Ascending aorta (tissue), 2 donors: ENCODE measurements around the gene CHD6. TPM values are rescaled to one million over a fixed set of nuclear protein-coding genes. Genes with fewer than 3 reads are reported as not detected.

Experiments used
- DNase-seq, 2 donors: peaks; one replicate each; pipeline ENCODE4 v3.0.0-alpha.2; 2019; ENCODE audit warnings: low spot score in 2 of 2
- H3K27ac ChIP-seq, 2 donors: fragments of 200-600 bp; sonication (generic); one replicate each; pipeline ENCODE4 v1.5.1; 2016 to 2017; ENCODE audit warnings: mild to moderate bottlenecking in 1 of 2
- H3K27me3 ChIP-seq: fragments of 200-600 bp; sonication (generic); one replicate; pipeline ENCODE4 v1.5.1; 2017
- H3K36me3 ChIP-seq, 2 donors: fragments of 200-600 bp; sonication (generic); one replicate each; pipeline ENCODE4 v1.5.1; 2016
- H3K4me1 ChIP-seq, 2 donors: fragments of 200-600 bp; sonication (generic); one replicate each; pipeline ENCODE4 v1.5.1; 2016 to 2017; ENCODE audit warnings: mild to moderate bottlenecking in 1 of 2
- H3K4me3 ChIP-seq, 2 donors: fragments of 200-600 bp; sonication (generic); one replicate each; pipeline ENCODE4 v1.5.1; 2016 to 2017; ENCODE audit warnings: mild to moderate bottlenecking in 1 of 2
- H3K9me3 ChIP-seq, 2 donors: fragments of 200-600 bp; sonication (generic); one replicate each; pipeline ENCODE4 v1.5.1; 2016
- CTCF ChIP-seq, 3 experiments: fragments of 200-600 bp in 2 of 3; fragments of 450-650 bp in 1 of 3; sonication (generic) in 2 of 3; IDR thresholded peaks; one replicate each; pipeline ENCODE4 v1.5.1; 2016 to 2019; ENCODE audit warnings: antibody characterized with exemption in 3 of 3, mild to moderate bottlenecking in 1 of 3, moderate library complexity in 1 of 3
- intact Hi-C: fragments of 100-400 bp; cut with DNase I; formaldehyde crosslinking; loops from one replicate; pipeline ENCODE4 v1.15.1; 2023
- total RNA-seq: library from RNA; depleted of rRNA; stranded (reverse); fragments of >200 nt; gene quantifications from one replicate; pipeline ENCODE4 v1.1.0, GENCODE V29; 2016

The CHD6 gene
- total RNA-seq, 1 donor from 2014 or later: 42.9 TPM

DNA sequence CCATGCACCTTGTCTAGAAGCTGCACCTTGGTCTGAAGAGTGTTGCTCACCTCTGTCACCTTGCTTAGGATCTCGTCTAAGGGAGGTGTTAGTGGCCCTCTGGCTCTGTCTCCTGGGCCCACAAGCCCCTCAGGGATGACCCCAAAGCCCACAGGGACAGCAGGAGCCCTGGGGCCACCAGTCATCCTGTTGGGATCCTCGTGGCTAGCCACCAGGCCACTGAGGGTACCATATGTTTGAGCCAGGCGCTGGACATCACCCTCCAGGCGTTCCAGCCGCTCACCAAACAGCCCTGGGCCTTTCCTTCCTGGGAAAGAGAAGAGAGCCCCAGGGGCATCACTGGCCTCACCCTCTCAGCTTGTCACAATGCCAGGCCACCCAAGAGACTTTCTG, 255.4 kb downstream of the CHD6 start:
- Histone ChIP-seq H3K9me3 (no peaks in the 10 kb centered on the region), H3K4me3 (no peak overlapping the region), H3K4me1 (peaks cover 0 to 2% of the 10 kb centered on the region in 2 donors), H3K27me3 (peaks cover 12% of the 10 kb centered on the region), H3K36me3 (peaks cover 10 to 19% of the 10 kb centered on the region in 2 donors), H3K27ac (no peak overlapping the region)
- intact Hi-C loops: no loop called here
- DNase-seq: no peak
- TF ChIP-seq CTCF (IDR thresholded peaks at IDR 0.05): no peak

DNA sequence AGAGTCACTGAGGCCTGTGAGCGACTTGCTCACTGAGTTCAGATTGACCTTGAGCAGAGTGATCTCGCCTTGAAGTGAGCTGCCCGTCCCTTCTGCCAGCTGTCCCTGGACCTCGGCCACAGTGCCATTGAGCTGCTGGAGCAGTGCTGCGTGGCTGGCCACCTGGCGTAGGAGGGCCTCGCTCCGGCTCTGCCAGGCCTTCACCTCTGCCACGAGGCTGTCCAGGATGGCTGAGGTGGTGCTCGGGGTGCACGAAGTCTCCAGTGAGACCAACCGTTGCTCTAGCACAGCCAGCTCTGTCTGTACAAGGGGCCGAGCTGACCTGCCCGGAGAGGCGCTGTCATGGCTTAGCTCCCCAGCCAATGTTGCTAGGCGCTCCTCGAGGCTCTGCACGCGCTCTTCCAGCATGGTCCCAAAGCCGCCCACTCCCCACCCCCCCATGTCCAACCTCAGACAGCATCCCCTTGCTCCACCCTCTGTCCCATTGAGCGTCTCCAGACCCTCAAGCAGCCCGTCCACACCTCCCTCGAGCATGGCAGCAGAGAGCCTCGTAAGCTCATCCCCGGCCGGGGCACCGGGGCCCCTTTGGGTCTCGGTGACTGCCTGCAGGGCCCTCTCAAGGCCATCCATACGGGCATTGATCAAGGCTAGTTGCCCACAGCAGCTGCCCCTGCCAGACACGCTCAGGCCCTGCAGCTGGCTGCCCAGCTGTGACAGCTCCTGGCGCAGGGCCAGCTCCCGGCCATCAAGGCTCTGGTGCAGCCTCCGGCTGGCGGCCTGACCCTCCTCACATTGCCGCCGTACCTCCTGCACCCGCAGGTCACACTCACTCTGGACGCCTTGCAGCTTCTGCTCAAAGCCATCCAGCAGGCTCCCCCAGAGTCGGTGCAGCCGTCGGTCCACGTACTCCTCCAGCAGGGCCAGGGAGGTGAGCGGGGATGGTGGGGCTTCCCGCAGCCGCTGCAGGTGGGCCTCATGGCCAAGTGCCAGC, 256.1 kb downstream of the CHD6 start:
- peaks cover 12% of the 10 kb centered on the region for H3K27me3 ChIP-seq
- H3K9me3 ChIP-seq: no peaks in the 10 kb centered on the region
- no peak overlapping the region for H3K27ac ChIP-seq
- TF ChIP-seq CTCF (IDR thresholded peaks at IDR 0.05): no peak
- H3K4me1 ChIP-seq: peaks cover 0 to 2% of the 10 kb centered on the region in 2 donors
- DNase-seq: no peak
- no peak overlapping the region for H3K4me3 ChIP-seq
- H3K36me3 ChIP-seq: peaks cover 10 to 26% of the 10 kb centered on the region in 2 donors
- intact Hi-C loops: no loop called here

DNA sequence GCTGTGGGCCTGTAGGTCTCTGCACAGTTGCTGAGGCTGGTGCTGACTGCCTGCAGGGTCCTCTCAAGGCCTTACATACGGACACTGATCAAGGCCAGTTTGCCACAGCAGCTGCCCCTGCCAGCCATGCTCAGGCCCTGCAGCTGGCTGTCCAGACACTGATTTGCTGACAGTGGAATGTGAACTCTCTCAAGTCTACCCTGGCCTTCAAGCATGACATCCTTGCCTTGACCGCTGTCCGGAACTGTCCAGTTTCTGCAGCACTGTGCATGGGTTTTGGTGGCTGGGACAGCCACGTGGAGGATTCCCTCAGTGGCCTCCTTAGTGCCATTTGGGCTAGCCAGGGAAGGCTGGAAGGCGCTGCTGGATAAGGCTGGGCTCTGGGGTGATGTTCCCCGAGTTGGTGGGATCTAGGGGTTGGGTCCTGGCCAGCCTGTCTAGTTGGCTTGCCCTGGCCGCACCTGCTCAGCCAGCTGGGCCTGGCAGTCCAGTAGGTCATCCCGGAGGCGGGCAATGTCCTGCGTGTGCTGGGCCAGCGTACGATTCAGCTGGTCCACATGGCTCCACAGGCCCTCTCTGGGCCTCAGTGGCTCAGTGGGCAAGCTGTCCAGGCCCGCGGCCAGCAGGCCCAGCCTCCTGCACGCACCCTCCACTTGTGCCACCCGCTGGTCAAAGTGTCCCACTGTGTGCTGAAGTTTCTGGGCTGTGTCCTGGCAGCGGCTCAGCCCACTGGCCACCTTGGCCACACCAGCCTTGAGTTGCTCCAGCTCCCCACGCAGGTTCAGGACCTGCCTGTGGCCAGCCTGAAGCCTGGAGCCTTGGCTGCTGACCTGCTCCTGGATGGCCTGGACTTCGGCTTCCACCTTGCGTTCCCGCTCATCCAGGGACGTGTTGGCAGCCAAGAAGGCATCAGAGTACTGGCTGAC, 257.1 kb downstream of the CHD6 start:
- Histone ChIP-seq H3K9me3 (no peaks in the 10 kb centered on the region), H3K27ac (no peak overlapping the region), H3K36me3 (peaks cover 10 to 28% of the 10 kb centered on the region in 2 donors), H3K4me3 (no peak overlapping the region), H3K4me1 (peaks cover 0 to 2% of the 10 kb centered on the region in 2 donors), H3K27me3 (peaks cover 12% of the 10 kb centered on the region)
- no peak for TF ChIP-seq CTCF (IDR thresholded peaks at IDR 0.05)
- DNase-seq: no peak
- intact Hi-C loops: no loop called here

DNA sequence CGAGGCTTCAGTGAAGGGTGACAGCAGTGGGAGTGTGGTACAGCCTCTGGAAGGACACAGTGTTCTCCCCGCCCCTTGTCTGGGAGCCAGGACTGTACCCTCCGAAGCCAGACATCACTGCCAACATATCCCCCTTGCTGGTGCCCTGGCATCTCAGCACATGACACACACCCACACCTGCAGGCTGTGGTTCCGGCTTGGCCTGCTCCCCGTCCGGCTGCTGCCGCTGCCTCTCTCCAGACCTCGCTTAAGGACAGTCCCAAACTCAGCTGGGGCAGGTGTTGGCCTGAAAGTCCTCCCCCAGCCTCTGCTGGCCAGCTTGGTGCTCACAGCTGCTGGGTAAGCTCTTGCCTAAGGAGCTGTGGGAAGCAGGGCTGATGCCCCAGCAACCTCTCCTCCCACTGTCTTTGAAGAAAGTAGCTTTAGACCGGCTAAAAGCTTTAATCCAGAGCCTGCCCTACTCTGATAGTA, 258.6 kb downstream of the CHD6 start:
- H3K9me3 ChIP-seq: no peaks in the 10 kb centered on the region
- intact Hi-C loops: no loop called here
- H3K36me3 ChIP-seq: peaks cover 10 to 36% of the 10 kb centered on the region in 2 donors
- no peak overlapping the region for H3K27ac ChIP-seq
- DNase-seq: no peak
- no peaks in the 10 kb centered on the region for H3K4me1 ChIP-seq
- no peak overlapping the region for H3K4me3 ChIP-seq
- peaks cover 7% of the 10 kb centered on the region for H3K27me3 ChIP-seq
- no peak for TF ChIP-seq CTCF (IDR thresholded peaks at IDR 0.05)

DNA sequence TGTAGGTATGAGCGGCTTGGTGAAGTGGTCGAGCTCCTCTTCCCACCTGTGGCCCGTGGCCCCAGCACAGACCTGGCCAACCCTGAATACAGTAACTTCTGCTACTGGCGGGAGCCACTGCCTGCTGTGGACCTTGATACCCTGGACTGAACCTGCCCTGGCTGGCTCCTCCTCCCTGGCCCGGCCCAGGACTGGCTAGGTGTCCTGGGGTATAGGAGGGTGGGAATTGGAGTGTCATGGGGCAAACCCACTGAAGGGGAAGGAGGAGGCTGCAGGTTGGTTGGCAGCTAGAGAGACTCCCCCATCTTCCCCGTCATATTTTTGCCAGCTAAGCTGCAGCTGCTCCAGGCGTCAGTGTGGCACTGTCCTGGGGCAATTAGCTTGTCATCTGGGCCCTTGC, 259.5 kb downstream of the CHD6 start:
- Histone ChIP-seq H3K4me1 (no peaks in the 10 kb centered on the region), H3K27ac (no peak overlapping the region), H3K4me3 (no peak overlapping the region), H3K27me3 (no peaks in the 10 kb centered on the region), H3K36me3 (peaks cover 10 to 36% of the 10 kb centered on the region in 2 donors), H3K9me3 (no peaks in the 10 kb centered on the region)
- intact Hi-C loops: no loop called here
- no peak for DNase-seq
- TF ChIP-seq CTCF (IDR thresholded peaks at IDR 0.05): no peak
